GM19455 (cell line): ENCODE data around the gene MYOZ2.

Experiments
- ATAC-seq: cut with Tn5 transposase; IDR thresholded peaks from one replicate; pipeline ENCODE4 v1.9.1; 2021; ENCODE audit not compliant: unreplicated experiment

MYOZ2 gene

DNA sequence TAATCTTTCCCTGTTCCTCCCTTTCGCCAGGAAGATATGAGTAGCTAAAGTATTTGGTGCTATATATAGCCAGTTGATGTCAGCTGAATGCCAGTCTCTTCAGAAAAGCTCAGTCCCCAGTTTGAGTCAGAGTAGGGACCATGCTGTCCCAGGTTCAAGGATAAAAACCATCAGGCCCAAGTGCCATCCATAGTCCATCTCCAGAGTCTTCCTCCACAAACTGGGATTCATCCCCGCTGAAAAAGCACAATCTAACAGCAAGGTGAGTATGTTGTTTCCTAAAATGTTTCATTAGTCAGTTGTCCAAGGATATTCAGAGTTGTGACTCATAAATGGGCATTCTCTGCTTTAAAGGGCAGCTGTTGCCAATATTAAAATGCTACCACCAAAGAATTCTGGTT, at the start of gene MYOZ2:
Gene MYOZ2 (plus strand): TSS at position 112 of the 401 bp plus-strand sequence. CDS start 694 bp downstream, outside the sequence.
- ATAC-seq = no peak

DNA sequence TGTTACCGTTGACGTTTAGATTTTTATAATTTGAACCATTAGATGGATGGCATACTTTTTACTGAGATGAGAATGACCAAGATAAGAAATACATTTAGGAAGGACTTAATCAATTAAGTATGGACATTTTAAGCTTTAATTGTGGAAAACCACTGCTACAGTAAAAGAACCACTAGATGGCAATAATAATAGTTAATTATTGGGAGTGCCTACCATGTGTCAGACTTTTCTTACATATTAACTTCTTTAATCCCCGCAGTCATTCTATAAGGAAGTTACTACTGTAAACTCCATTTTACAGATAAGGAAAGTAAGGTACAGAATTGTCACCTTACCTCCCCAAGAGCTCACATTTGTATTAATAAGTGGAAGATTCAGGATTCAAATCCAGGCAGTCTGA, 48.5 kb upstream of the MYOZ2 start:
- no peak for ATAC-seq

DNA sequence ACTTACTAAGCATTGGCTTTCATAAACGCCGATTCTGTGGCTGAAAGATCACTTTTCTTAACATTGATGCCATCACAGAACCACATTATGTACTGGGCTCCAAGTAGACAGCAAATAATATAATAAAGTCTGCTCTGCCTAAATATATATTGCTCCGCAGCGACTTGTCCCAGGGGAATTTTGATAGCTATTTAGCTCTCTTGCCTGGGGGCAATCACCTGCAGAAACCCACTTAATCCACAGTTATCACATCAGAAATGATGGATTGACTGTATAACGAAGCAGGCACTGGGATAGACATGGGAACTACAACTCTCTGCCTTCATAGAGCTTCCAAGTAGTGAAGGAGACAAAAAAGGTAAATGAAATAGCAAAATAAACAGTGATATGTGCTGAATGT, 48.0 kb upstream of the MYOZ2 start:
- no peak for ATAC-seq

DNA sequence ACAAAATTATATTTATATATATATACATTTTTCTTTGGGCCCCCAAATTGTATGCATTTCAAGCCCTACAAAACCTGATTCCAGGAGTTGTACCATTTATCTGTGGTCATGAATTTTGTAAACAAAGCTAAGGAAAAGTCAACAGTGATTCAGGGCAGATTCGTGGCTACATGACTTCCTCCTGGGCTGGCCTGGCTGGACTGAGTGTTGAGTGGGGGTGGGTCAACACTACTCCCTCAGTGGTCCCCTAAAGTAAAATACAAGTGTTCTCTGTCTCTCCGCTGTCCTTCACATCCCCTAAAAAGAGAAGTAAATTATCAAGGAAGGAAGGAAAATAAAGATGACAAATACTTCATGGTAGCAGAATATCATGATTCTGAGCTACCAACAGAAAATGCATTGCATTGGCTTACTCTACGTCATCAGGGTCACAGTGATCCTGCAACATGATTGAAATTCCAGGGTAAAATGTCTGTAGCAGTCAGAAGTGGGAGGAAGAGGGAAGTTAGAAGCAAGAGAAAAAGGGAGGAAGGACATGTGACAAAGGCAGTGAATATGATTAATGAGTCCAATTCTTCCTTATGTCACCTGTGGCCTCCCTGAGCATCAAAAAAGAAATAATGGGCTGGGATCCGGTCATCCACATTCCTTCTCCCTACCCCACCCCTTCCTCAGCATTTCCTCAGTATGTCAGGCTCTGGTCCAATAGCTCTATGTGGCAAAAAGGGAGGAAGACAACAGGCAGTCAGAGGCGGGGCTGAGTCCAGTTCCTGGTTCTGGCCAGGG, 42.4 kb upstream of the MYOZ2 start:
- no peak for ATAC-seq

DNA sequence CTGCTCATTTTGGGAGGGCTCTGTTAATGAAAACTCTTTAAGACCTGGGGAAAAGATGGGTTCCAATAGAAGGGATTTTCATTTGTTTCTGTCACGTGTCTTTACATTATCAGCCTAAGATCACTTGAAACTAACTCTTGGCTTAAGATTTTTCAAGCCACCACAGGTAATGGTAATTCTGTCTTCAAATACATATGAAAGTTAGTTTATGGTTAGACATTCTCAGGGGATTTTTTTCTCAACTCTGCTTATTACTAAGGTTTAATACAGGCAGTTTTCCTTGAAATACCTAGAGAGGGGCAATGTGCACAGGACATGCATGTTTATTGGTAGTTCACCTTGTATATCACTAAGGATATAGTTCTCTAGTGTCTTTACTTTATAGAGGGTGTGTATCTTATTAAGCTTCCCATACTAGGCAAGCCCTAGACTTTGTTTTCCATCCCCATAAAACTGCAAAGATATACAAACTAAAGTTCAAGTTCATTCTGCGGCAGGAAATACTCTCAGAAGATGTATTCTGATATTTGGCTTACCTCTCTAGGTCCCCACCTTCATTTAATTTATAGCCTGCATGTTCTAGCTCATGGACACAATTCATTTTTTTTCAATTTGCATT, 38.2 kb upstream of the MYOZ2 start:
- ATAC-seq = no peak

DNA sequence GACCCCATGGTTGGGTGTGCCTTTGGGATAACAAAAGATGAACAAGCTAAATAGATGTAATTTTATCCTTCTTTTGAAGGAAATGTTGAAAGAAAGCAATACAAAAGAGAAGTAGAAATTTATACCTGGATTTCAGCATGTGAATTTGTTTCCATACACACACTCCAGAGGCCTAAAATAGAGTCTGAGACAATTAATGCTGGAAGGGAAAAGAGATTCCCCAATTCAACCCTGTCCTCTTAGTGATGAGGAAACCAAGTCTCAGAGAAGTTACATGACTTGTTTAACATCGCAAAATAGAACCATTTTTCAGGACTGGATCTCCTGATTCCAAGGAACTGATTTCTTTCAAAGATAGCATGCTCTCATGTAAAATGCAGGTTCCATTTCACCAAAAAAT, 37.3 kb upstream of the MYOZ2 start:
- no peak for ATAC-seq

DNA sequence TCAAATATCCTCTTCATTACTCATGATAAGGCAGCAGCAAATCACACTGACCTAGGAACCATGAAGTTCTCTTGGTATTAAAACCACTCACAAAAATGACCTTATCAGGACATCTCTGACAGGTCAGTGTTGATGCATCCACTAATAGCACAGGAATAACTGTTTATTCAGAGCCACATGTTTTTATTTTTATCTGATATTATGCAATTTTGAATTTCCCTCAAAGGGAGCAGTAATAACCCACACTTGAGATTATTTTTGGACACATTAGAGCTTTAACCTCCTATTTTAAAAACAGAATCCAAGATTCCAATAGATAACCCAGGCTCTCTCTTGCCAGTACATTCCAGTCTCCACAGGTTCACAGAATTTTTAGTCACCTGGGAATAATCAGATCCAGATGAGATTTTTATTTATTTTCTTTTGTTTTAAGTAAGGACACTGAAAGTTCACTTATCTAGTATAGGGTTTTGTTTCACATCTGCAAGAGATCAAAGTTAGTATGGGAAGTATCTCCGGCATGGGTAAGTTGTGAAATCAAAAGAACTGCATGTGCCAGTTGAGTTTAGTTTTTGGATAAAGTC, 36.3 kb upstream of the MYOZ2 start:
- ATAC-seq = no peak

DNA sequence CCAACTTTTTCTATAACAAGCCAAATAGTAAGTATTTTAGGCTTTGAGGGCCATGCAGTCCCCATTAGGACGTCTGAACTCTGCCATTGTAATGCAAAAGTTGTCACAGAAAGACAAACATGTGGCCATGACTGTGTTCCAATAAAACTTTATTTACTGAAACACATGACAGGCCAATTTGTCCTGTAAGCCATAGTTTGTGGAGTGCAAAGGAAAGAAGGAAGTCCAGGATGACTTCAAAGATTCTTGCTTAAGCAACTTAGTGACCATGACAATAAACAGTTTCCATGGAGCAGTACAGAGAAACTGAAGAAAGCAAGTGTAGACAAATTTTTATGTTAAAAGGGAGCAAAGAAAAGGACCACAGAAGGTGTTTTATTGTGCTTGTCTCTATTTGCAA, 35.0 kb upstream of the MYOZ2 start:
- no peak for ATAC-seq

DNA sequence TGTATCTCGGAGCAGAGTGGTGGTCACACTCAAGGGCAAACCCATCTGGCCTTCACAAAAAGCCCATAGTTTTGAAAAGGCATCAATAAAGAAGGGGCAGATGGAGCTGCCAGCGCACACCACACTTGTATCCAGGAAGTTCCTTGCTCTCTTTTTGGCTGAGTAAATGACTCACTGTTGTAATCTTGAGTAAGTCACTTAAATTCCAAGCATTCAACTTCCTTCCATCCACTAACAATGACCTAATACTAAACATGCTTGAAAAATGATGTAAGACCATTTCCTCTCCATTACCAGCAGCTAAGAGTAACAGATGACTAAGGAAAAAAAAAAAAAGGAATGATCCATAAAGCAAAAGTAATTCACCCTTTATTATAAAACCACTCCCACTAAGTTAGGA, 32.4 kb upstream of the MYOZ2 start:
- no peak for ATAC-seq

DNA sequence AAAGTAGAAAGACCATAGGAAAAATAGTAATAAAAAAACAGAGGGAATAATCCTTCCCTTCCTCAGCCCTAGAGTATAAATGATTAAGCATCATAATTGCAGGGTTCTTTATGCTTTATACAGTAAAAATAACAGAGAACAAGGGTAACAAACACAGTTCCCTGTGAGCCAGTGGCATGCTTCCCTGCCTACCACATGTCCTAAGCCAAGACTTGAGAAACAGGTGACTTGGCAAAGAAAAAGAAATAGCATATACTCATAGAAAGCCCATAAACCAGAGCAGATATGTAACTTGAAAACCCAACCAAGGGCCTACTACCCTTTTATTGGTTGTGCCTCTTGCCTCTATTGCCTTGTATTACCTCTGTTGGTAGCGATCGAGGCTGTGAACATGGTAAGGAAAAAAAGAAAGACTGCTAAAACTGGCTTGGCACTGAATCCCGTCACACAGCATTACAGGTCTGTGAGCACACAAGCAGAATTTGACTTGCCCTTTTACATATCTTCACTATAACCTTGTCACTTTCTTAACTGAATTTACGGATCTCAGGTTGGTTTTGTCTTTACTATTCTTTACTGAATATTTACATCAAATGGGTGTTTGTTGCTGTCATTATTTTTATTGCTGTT, 30.9 kb upstream of the MYOZ2 start:
- no peak for ATAC-seq

DNA sequence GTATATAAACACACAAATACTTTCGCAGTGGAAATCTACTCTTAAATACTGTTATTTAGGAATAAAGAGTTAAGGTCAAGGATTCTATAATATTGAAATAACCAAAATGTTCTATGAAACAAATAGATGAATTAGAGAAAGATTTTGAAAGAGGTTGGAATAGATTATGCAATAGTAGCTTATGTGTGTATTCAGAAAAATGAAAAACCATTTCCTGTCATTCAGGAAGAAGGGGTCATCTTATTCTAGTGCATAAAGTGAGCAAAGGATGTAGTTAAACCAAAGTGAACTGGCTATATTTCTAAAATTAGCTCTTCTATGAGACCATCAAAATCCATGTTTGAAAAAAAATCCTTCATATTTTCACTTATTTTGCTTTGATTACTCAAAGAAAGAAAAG, 30.0 kb upstream of the MYOZ2 start:
- ATAC-seq = no peak

DNA sequence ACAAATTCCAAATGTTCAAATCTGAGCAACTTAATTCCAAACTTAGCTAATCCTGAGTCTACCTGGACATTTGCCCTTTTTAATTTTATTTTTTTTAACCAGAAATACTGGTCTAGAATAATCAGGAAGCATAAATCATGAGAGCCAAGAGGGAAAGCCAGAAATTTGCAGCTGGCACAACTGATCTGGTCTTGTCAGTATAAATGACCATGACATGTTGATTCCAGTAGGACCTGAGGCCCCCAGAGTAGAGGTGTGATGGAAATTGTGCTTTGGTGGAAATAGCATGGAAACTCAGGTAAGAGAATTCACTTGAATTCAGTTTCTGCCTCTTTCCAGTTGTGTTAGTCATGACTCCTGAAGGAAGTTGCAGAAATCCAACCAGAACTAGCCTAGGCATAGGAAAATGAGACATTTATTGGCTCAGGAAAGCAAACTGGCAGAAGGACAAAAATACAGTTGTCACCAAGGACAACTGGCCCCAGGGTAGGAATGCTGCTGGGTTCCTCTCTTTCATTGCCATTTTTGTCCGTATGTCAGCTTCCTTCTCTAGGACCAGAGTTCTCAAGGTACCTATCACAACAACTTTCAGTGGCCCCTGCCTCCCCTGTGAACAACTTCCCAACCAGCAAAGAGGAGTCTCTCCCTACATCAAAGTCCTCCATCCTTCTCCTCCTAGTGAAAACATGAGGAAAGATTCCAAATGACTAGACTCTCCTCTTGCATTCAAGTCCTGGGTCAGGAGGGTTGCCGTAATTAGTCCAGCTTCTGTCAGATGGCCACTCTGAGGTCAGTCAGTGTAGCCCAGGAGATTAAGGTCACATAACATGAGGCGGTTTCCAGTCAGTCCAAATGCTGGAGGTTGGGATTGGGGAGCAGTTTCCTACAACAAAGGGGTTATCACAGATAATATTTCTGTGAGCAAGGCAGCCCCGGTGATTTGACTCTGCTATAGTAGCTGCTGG, 29.3 kb upstream of the MYOZ2 start:
- ATAC-seq = no peak

DNA sequence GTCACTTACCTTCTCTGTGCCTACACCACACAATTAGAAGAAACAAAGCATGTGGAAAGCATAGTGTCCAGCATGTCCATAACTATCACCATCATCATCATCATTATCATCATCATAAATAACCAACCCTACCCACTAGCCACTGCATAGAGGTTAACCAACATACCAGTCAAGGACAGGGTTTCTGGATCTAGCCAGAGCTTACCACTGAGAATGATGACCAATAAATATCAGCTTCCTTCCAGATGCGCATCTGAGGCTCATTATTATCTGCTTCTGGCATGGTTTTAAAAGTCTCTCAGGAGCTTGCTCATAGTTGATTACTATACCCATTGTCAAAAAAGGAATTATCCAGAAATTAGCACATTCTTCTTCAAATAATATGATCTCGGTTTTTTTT, 25.5 kb upstream of the MYOZ2 start:
- no peak for ATAC-seq

DNA sequence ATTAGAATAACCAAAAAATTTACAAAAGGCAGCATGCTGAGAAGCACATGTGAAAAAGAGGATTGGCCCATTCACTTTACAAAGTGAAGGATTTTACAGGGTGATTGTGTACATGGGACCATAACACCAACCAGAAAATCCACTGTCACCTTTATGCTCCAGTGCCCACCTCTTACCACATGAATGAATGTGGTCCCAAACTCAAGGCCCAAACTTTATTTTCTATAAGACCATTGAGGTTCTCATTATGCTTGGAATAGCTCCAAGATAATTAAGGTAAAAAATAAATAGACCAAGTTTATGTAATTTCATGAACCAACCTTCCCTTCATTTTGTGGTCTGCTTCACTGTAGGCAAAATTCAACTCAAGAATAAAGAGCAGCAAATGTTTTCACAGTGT, 24.3 kb upstream of the MYOZ2 start:
- no peak for ATAC-seq

DNA sequence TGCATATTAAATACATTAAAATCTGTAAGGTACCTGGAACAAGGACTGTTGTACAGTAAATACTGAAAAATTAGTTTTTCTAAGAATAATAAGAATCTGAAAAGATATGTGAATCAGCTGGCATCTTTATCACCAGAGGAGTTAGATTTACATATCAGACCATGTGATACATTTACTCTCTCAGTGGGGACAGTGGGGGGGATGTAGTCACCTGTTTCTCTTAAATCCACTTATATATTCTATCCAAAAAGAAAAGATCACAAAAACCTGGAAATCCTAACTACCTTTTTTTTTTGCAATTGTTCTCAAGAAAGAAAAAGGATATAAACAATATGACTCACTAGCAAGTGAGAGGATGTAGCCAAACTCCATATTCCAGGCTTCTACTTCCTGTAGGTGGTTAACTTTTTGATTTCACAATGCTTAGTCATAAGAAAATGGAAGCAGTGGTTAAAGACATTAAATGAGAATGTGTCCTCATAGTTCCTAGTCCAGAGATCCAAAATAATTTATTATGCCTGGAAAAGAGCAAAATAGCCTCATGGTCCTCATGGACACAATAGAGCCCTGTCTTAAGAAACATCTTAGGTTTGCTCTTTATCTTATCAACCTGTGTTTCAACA, 22.5 kb upstream of the MYOZ2 start:
- ATAC-seq = no peak

DNA sequence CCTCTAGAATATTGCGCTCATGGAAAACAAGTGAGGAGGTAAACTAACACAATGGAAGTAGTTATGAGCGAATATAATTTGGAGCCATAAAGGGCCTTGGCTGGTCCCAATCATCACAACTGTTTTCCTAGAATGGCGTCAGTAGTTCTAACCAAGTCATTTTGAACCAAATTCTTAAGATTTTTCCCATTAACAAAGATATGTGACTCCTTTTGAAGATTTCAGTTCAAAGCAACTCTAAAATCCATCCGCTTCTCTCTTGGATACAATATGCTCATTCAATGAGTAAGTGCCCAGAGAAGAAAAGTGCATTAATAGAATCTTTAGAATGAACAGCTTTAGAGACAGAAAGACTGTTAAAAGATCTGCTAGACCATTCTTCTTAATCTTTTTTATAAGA, 19.6 kb upstream of the MYOZ2 start:
- no peak for ATAC-seq

DNA sequence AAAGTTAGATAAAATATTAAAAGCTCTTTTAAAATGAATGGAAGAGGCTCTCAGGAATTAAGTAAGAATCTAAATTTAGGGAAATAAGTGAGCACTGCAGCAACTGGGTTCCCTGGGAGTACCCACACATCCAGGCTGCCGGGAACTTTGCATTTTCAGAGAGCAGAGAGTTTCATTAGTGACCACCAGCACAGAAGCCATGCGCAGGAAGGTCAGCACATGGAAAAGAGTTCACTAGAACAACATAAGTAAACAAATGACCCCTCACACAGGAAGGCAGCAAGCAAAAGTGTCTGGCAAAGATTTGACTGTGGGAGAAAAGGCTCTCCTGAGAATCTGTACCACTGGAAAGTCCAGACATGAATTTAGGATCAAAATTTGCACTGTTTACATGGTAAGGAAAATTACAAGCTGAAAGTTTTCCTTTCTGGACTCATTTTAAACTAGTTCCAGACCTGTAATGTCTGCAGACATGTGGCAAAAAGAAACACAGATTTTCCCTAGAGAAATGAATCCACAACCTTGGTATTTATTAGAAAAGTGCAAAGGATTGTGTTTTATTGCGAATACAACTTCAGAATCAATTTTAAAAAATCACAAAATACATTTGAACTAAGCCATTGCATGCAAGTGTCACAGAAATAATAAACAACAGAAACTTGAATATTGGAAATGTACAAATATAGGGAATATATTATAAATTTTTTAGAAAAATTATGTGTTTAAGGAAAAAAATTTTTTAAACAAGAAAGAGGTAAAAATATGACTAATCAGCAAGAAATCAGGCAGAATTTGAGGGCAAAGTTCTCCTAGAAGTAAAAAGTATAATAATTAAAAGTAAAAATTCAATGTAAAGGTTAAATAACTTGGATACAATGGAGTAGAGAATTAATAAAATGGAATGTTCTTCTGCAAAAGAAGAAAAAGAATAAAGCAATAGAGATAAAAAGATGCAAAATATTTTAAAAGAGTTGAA, 18.4 kb upstream of the MYOZ2 start:
- ATAC-seq = no peak

DNA sequence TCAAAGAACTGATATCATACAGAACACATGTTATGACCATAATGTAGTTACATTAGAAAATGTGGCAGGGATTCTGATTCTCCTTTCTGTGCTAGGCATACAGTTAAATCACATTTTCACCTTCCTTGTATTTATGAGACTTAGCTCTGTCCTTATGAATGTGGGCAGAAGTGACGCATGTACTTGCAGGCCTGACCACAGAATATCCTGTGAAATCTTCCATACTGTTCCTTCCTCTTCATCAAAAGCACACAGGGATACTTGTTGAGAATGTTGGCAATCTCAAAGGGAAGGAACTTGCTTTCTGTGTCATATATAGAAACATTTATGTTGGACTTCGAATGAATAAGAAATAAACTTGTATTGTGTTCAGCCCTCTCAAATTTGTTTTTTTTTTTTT, 17.2 kb upstream of the MYOZ2 start:
- no peak for ATAC-seq

DNA sequence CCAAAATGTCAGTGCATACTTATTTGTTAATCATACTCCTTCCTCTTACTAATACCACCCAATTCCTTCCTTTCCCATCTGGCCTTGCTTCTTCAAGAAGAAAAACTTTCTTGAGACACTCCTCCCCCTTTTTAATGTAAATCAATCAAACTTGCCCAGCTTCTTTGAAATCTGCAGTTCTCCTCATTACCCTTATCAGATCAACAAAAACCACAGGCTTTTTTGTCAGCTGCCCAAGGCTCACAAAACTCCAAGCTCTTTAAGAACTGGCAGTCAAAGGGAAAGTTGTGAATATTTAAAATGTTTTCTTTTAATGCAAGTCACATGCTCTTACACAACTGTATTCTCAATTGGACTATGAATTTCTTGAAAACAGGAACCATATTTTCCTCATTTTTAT, 11.3 kb upstream of the MYOZ2 start:
- ATAC-seq = no peak
